WERI-Rb-1 (cell line): Measurements from ENCODE around the gene AFF2.
A peak's percentile ranks its signal among the peaks of the same experiment; 100 is the strongest.

ENCODE experiments used
- DNase-seq: peaks from one replicate; pipeline ENCODE4 v3.0.0-alpha.2; 2020
- H3K27ac ChIP-seq: fragments of 250-450 bp; sonication (Bioruptor Pico); 2 replicates; pipeline ENCODE4 v1.5.1; 2020; ENCODE audit warnings: mild to moderate bottlenecking, moderate library complexity
- H3K27me3 ChIP-seq: fragments of 250-450 bp; sonication (Bioruptor Pico); 2 replicates; pipeline ENCODE4 v1.5.1; 2021; ENCODE audit warnings: mild to moderate bottlenecking, low read depth, moderate library complexity; ENCODE audit not compliant: insufficient read depth, severe bottlenecking
- H3K36me3 ChIP-seq: fragments of 250-450 bp; sonication (Bioruptor Pico); 2 replicates; pipeline ENCODE4 v1.5.1; 2020; ENCODE audit warnings: mild to moderate bottlenecking, moderate library complexity
- H3K4me3 ChIP-seq: 2 replicates; pipeline ENCODE4 v1.5.1; 2011; ENCODE audit warnings: low read depth, mild to moderate bottlenecking, control low read depth, low read length
- H3K9me3 ChIP-seq: fragments of 250-450 bp; sonication (Bioruptor Pico); 2 replicates; pipeline ENCODE4 v1.5.1; 2021; ENCODE audit warnings: mild to moderate bottlenecking, moderate library complexity; ENCODE audit not compliant: severe bottlenecking
- CTCF ChIP-seq: IDR thresholded peaks from 2 replicates; pipeline ENCODE4 v1.5.1; 2011; ENCODE audit warnings: low read depth, mild to moderate bottlenecking, control low read depth, inconsistent platforms, low read length

AFF2 gene

GRCh38 chrX:148542481-148543255 lies 42.3 kb downstream of the AFF2 start:
- H3K4me3 ChIP-seq = no peak overlapping the region
- H3K27ac ChIP-seq = no peak overlapping the region
- no peak for DNase-seq
- no peaks in the 10 kb centered on the region for H3K36me3 ChIP-seq
- H3K9me3 ChIP-seq = no peaks in the 10 kb centered on the region
- TF ChIP-seq CTCF = no peak
- no peaks in the 10 kb centered on the region for H3K27me3 ChIP-seq

- Histone ChIP-seq H3K4me3 (no peak overlapping the region), H3K27me3 (no peaks in the 10 kb centered on the region), H3K9me3 (peaks cover 2% of the 10 kb centered on the region), H3K27ac (no peak overlapping the region), H3K36me3 (no peaks in the 10 kb centered on the region)
- TF ChIP-seq CTCF = peak; percentile 27; the same call in 1 of the 2 replicates
- no peak for DNase-seq
Measured at GRCh38 chrX:148552775-148553174, 52.4 kb downstream of the AFF2 start.

- Histone ChIP-seq H3K9me3 (peaks cover 3% of the 10 kb centered on the region), H3K36me3 (no peaks in the 10 kb centered on the region), H3K27ac (peak overlapping the region; percentile 74), H3K27me3 (no peaks in the 10 kb centered on the region), H3K4me3 (peak overlapping the region; percentile 22)
- peak; percentile 54 for DNase-seq
- no peak for TF ChIP-seq CTCF
Measured at GRCh38 chrX:148555101-148555500, 54.7 kb downstream of the AFF2 start.

- H3K9me3 ChIP-seq = peaks cover 3% of the 10 kb centered on the region
- DNase-seq = peak; percentile 17
- no peak for TF ChIP-seq CTCF
- H3K27ac ChIP-seq = peak overlapping the region; percentile 74
- H3K36me3 ChIP-seq = no peaks in the 10 kb centered on the region
- peak overlapping the region; percentile 22 for H3K4me3 ChIP-seq
- no peaks in the 10 kb centered on the region for H3K27me3 ChIP-seq
Measured at GRCh38 chrX:148555571-148556243, 55.3 kb downstream of the AFF2 start.

- no peak for TF ChIP-seq CTCF
- H3K9me3 ChIP-seq = peaks cover 3% of the 10 kb centered on the region
- no peak overlapping the region for H3K4me3 ChIP-seq
- no peak for DNase-seq
- H3K27me3 ChIP-seq = no peaks in the 10 kb centered on the region
- no peaks in the 10 kb centered on the region for H3K36me3 ChIP-seq
- H3K27ac ChIP-seq = peak overlapping the region; percentile 74
Measured at GRCh38 chrX:148556498-148556897, 56.1 kb downstream of the AFF2 start.
